GM20431 (cell line): ENCODE results near the gene C1RL.

Experiments used
- in situ Hi-C: fragments of 300-500 bp; cut with MseI, MboI; formaldehyde crosslinking; loops from one replicate; pipeline ENCODE4 v1.15.0; 2020; ENCODE audit warnings: low sequenced_read_pairs; ENCODE audit not compliant: unreplicated experiment

Gene C1RL

GRCh38 chr12:7108796-7109571 is at the start of gene C1RL:
Gene C1RL, minus strand, starts transcription at chr12:7109214. Its CDS starts 34 bp downstream, at chr12:7109180.
- in situ Hi-C loops = no loop called here

- in situ Hi-C loops = no loop called here
Observed at GRCh38 chr12:7157391-7157790, 48.4 kb upstream of the C1RL start.

- in situ Hi-C loops = no loop called here
Observed at GRCh38 chr12:7156259-7157197, 47.5 kb upstream of the C1RL start.

GRCh38 chr12:7155471-7156034 is 46.5 kb upstream of the C1RL start:
- in situ Hi-C loops = no loop called here

GRCh38 chr12:7154901-7155470 is 46.0 kb upstream of the C1RL start:
- in situ Hi-C loops = no loop called here

GRCh38 chr12:7154042-7154441 is 45.0 kb upstream of the C1RL start:
- in situ Hi-C loops = no loop called here

GRCh38 chr12:7152818-7153217 is 43.8 kb upstream of the C1RL start:
- in situ Hi-C loops = no loop called here

GRCh38 chr12:7151532-7151931 is 42.5 kb upstream of the C1RL start:
- in situ Hi-C loops = no loop called here

GRCh38 chr12:7150841-7151240 is 41.8 kb upstream of the C1RL start:
- in situ Hi-C loops = no loop called here

- in situ Hi-C loops = no loop called here
Observed at GRCh38 chr12:7150356-7150755, 41.3 kb upstream of the C1RL start.

- in situ Hi-C loops = no loop called here
Observed at GRCh38 chr12:7146906-7147305, 37.9 kb upstream of the C1RL start.

- in situ Hi-C loops = no loop called here
Observed at GRCh38 chr12:7146228-7146627, 37.2 kb upstream of the C1RL start.

- in situ Hi-C loops = no loop called here
Observed at GRCh38 chr12:7145671-7146070, 36.7 kb upstream of the C1RL start.

GRCh38 chr12:7144414-7145120 is 35.6 kb upstream of the C1RL start:
- in situ Hi-C loops = no loop called here

GRCh38 chr12:7143564-7143963 is 34.5 kb upstream of the C1RL start:
- in situ Hi-C loops = no loop called here

- in situ Hi-C loops = no loop called here
Observed at GRCh38 chr12:7142809-7143465, 33.9 kb upstream of the C1RL start.

- in situ Hi-C loops = no loop called here
Observed at GRCh38 chr12:7142056-7142644, 33.1 kb upstream of the C1RL start.

GRCh38 chr12:7141351-7142005 is 32.5 kb upstream of the C1RL start:
- in situ Hi-C loops = no loop called here

- in situ Hi-C loops = no loop called here
Observed at GRCh38 chr12:7139200-7139599, 30.2 kb upstream of the C1RL start.
